GM18517 (cell line): ENCODE data around the gene PLEK.
A peak's percentile ranks its signal among the peaks of the same experiment; 100 is the strongest.
"Not testable (repeated sequence)": the region's sequence is repeated elsewhere in the genome, so short reads cannot be mapped to it uniquely, and the experiment has no call there.

Experiments
- ATAC-seq: cut with Tn5 transposase; IDR thresholded peaks from one replicate; pipeline ENCODE4 v1.9.1; 2021; ENCODE audit warnings: mild to moderate bottlenecking, moderate library complexity; ENCODE audit not compliant: unreplicated experiment

PLEK gene

DNA sequence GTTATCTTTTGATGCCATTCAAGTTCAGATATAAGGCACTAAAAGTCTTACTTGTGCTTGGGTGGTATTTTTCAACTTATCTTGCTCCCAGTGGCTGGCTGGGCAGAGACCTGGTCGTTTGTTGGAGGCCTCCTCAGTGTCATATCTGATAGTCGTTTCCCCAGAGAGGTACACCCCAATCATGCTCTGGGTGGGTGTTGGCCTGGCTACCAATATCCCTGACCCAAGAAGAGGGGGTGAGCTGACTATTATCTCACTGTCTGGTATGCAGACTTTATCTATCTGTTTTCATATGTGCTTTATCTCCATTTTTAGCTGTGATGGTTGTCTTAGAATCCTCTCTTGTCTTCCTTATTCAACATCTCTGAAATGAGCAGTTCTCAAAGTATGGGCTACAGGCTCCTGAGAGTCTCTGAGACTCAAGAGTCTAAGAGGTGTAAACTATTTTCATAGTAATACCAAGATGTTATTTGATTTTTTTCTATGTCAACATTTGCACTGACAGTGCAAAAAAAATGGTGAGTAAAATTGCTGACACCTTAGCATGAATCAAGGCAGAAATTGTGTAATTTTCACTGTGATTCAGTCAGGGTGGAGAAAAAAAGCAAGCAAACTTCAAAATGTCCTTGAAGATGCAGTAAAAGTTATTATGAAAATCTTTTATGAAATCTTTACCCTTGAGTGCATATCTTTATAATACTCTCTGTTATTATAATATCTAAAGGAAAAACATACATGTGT, 12.3 kb upstream of the PLEK start:
- ATAC-seq: no peak

- ATAC-seq: no peak
Measured at GRCh38 chr2:68356599-68357239, 8.4 kb upstream of the PLEK start.

DNA sequence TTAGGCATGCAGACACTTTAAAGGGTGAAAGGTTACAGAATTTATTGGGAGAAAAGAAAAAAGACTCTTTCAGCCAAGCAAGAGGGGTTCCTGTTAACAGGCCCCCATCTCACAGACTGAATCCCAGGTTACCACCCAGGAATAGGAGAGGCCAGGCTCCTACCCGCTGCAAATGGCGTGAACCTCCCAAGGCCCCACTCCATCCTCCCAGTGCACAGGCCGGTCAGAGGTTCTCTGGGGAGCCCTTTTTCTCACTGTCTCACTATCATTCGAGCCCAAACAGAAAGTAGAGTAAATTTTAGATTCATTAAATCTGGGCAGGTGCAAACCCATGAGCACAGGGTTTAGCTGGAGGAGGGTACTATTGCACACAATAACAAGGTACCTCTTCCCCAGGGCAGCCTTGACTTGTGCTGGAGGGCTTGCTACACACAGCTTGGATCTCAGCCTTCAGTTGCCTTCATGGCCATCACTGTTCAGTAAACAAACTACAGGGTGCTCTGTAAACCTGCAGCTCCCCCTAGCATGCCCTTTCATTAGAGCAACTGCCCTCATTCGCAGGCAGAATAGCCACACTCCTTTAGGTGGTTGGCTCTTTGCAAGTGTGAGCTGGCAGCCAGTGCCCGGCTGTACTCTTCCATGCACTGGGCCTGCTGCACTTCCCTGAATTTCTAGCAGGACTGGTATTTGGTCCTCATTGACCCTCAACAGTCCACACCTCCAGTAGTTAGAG, 7.3 kb upstream of the PLEK start:
- peak; percentile 58 for ATAC-seq

GRCh38 chr2:68359889-68360288, 5.2 kb upstream of the PLEK start:
- ATAC-seq: no peak

GRCh38 chr2:68362069-68362468, 3.0 kb upstream of the PLEK start:
- peak; percentile 50 for ATAC-seq

GRCh38 chr2:68362749-68363148, 2.3 kb upstream of the PLEK start:
- ATAC-seq: no peak

GRCh38 chr2:68363721-68364120, 1.4 kb upstream of the PLEK start:
- ATAC-seq: no peak

DNA sequence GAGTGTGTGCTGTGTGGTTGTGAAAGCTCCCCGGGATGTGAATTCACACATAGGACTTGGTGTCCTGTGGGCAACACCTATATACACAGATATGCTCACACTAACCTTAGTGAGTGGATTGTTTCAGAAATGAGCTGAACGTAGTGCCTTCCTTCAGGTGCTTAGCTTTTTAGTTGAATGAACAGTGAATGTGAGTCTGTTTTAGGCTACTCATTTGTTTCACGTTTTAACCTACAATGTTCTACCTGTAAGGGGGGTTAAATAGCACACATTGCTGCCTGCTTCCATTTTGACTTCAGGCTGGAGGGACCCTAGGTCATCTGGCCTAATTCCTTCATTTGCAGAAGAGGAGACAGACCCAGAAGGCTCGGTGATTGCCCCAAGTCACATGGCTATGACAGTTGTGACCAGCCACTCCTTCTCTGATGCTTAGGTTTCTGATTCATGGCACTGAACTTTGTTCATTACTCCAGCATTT, 1.0 kb downstream of the PLEK start:
- ATAC-seq: peak; percentile 37

- no peak for ATAC-seq
Measured at GRCh38 chr2:68367953-68368653, 3.0 kb downstream of the PLEK start.

DNA sequence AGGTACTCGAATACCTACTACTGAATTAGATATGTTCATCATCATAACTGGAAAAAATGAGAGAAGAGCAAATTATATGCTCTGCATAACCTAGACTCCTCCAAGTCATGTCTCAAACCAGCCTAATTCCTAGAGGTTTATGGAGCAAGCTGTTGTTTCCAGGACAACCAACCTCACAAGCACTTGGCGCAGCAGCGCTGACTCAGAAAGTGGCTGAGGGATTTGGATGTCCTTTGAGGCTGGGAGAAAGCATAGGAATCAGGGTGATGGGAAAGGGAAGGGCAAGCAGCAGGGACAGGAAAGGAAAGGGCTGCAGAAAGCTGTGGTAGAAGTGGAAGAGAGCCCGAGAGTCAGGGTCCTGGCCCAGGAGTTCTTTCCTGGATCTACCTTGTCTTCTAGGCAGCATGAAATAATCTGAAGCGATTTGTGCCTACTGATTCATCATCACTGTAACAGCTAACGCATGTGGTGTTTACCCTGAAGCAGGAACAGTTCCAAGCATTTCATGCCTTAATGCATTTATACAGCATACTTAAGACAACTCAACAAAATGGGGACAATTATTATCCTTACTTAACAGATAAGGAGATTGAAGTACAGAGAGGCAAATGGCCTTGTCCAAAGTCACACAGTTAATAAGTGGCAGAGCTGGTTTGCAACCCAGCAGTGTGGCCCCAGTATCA, 3.7 kb downstream of the PLEK start:
- no peak for ATAC-seq

- ATAC-seq: no peak
Measured at GRCh38 chr2:68369337-68369734, 4.3 kb downstream of the PLEK start.

GRCh38 chr2:68371138-68371537, 6.1 kb downstream of the PLEK start:
- no peak for ATAC-seq

DNA sequence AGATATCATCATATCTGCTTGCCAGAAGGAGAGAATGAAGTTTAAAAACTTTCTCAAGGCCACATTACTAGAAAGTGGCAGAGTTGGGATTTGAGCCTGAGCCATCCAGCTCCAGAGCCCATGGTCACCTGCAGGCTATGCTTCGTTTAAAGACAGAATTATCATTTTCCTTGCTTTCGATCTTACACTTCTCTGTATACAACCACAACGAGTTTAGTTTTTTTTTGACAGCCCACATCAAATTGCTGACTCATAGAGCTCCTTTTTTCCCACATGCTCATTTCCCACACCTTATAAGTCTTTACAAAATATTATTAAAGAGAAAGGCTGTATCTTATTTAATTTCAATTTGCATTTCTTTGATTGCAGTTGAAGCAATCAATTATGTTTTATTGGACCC, 6.5 kb downstream of the PLEK start:
- no peak for ATAC-seq

GRCh38 chr2:68372485-68372884, 7.4 kb downstream of the PLEK start:
- ATAC-seq: no peak

GRCh38 chr2:68374184-68374583, 9.1 kb downstream of the PLEK start:
- no peak for ATAC-seq

DNA sequence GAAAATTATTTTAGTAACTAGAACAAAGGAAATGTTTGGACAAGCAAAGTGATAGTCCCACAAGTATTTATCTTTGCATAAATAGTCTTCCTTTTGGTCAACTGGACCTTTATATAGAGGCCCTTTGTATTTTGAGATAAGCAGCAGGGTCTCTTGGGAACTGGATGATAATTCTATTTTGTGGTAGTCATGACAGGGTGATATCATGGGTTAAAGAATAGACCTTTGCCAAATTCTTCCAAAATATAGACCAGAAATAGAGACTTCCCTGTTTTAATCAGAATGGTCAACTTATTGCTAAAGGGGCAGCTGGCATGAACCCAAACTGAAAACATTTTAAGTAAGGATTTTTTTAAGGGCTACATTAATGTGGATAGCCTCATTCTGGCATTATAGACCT, 10.5 kb downstream of the PLEK start:
- no peak for ATAC-seq

DNA sequence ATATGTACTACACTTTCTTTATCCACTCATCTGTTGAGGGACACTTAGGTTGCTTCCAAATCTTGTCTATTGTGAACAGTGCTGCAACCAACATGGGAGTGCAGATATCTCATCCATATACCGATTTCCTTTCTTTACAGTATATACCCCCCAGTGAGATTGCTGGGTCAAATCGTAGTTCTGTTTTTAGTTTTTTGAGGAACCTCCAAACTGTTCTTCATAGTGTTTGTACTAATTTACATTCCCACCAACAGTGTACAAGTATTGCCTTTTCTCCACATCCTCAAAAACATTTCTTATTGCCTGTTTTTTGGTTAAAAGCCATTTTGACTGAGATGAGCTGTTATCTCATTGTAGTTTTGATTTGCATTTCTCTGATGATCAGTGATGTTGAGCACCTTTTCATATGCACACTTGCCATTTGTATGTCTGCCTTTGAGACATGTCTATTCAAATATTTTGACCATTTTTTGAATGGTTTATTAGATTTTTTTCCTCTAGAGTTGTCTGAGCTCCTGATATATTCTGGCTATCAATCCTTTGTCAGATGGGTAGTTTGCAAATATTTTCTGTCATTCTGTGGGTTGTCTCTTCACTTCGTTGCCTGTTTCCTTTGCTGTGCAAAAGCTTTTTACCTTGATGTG, 12.2 kb downstream of the PLEK start:
- ATAC-seq: no peak

GRCh38 chr2:68378779-68379178, 13.7 kb downstream of the PLEK start:
- not testable (repeated sequence) for ATAC-seq

DNA sequence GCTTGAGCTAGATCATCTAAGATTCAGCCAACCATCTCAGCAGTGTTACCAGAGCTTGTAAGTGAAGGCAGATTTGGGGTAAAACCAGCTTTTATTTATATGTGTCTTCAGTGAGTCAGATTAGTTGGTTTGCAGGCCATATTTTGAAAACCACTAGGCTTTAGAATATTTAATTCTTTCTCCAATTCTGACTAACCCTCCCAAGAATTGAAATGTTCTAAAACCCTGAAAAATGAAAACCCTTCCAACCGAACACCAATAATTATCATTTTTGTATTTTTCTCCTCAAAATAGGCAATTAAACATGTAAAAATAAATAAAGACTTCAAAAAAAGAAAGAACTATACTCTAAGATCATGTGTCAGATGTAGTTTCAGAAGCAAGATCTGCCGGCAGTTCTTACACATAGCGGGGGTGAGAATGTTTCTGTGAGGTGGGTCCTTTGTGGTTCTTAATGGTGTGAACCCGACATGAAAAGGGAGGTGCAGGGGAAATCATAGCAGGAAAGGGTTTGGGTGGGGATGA, 14.2 kb downstream of the PLEK start:
- peak; percentile 41 for ATAC-seq

GRCh38 chr2:68383778-68384177, 18.7 kb downstream of the PLEK start:
- no peak for ATAC-seq
